H4 (cell line): Measurements from ENCODE around the gene CYCS. TPM values are rescaled to one million over a fixed set of nuclear protein-coding genes. Genes with fewer than 3 reads are reported as not detected.

Experiments used
- total RNA-seq: library from RNA; depleted of rRNA; stranded (reverse); fragments of >200 nt; shearing (Covaris generic); gene quantifications from 2 replicates; pipeline ENCODE4 v1.2.3, GENCODE V29; 2014; rRNA removed

Gene CYCS
- total RNA-seq, 1 experiment from 2014 or later: 389 TPM

Other genes with a start within 250 kb of the CYCS start
- 10.2 and 13.0 TPM in 2 replicates for gene OSBPL3, start 145.1 kb downstream of the CYCS start, total RNA-seq
- not detected in 2 replicates for gene NPVF, start 103.2 kb upstream of the CYCS start, total RNA-seq